Measurements from ENCODE around the gene FITM1. TPM values are rescaled to one million over a fixed set of nuclear protein-coding genes. Genes with fewer than 3 reads are reported as not detected.

FITM1 gene
- total and polyA plus RNA-seq, 2 experiments from 2014 or later = 0.53 TPM; not detected in 1

- no peaks in the 10 kb centered on the region for H3K27me3 ChIP-seq (ENCODE audit: insufficient read depth)
- no peak overlapping the region for H3K27ac Mint-ChIP-seq
- H3F3A ChIP-seq (replicated peaks; ENCODE audit: low read depth) = peaks cover 9% of the 10 kb centered on the region; the same call in 1 of the 2 replicates
- no peak overlapping the region for H3K27ac ChIP-seq (ENCODE audit: low read depth)
- H3K4me3 Mint-ChIP-seq = no peak overlapping the region; the same call in 2 of the 3 replicates
- no peak for ATAC-seq
- TF ChIP-seq ZNF114 (CRISPR knock-in tag; IDR thresholded peaks at IDR 0.05) = no peak
- TF ChIP-seq CREB1 (CRISPR knock-in tag; IDR thresholded peaks at IDR 0.05; ENCODE audit: low read depth) = no peak
- TF ChIP-seq ZNF331 (CRISPR knock-in tag; IDR thresholded peaks at IDR 0.05; ENCODE audit: low read depth) = no peak
- TF ChIP-seq, protein P1, sequence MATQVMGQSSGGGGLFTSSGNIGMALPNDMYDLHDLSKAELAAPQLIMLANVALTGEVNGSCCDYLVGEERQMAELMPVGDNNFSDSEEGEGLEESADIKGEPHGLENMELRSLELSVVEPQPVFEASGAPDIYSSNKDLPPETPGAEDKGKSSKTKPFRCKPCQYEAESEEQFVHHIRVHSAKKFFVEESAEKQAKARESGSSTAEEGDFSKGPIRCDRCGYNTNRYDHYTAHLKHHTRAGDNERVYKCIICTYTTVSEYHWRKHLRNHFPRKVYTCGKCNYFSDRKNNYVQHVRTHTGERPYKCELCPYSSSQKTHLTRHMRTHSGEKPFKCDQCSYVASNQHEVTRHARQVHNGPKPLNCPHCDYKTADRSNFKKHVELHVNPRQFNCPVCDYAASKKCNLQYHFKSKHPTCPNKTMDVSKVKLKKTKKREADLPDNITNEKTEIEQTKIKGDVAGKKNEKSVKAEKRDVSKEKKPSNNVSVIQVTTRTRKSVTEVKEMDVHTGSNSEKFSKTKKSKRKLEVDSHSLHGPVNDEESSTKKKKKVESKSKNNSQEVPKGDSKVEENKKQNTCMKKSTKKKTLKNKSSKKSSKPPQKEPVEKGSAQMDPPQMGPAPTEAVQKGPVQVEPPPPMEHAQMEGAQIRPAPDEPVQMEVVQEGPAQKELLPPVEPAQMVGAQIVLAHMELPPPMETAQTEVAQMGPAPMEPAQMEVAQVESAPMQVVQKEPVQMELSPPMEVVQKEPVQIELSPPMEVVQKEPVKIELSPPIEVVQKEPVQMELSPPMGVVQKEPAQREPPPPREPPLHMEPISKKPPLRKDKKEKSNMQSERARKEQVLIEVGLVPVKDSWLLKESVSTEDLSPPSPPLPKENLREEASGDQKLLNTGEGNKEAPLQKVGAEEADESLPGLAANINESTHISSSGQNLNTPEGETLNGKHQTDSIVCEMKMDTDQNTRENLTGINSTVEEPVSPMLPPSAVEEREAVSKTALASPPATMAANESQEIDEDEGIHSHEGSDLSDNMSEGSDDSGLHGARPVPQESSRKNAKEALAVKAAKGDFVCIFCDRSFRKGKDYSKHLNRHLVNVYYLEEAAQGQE (IDR thresholded peaks at IDR 0.05; ENCODE audit: unreplicated experiment) = no peak
- TF ChIP-seq NANOG (IDR thresholded peaks at IDR 0.05; ENCODE audit: borderline replicate concordance) = no peak
- no peak for TF ChIP-seq JUNB (IDR thresholded peaks at IDR 0.05; ENCODE audit: unreplicated experiment)
- TF ChIP-seq, protein P2, sequence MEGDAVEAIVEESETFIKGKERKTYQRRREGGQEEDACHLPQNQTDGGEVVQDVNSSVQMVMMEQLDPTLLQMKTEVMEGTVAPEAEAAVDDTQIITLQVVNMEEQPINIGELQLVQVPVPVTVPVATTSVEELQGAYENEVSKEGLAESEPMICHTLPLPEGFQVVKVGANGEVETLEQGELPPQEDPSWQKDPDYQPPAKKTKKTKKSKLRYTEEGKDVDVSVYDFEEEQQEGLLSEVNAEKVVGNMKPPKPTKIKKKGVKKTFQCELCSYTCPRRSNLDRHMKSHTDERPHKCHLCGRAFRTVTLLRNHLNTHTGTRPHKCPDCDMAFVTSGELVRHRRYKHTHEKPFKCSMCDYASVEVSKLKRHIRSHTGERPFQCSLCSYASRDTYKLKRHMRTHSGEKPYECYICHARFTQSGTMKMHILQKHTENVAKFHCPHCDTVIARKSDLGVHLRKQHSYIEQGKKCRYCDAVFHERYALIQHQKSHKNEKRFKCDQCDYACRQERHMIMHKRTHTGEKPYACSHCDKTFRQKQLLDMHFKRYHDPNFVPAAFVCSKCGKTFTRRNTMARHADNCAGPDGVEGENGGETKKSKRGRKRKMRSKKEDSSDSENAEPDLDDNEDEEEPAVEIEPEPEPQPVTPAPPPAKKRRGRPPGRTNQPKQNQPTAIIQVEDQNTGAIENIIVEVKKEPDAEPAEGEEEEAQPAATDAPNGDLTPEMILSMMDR (conservative IDR thresholded peaks at IDR 0.05; ENCODE audit: low read depth in 2 of 2) = no peak
- no peak for TF ChIP-seq EZH2 (IDR thresholded peaks at IDR 0.05; ENCODE audit: low read depth, unreplicated experiment)
- no peak for TF ChIP-seq POLR2AphosphoS5 (IDR thresholded peaks at IDR 0.05; ENCODE audit: low read depth)
- TF ChIP-seq EZH2phosphoT487 (IDR thresholded peaks at IDR 0.05; ENCODE audit: unreplicated experiment) = no peak
- no peak for TF ChIP-seq STAT1 (IDR thresholded peaks at IDR 0.05; ENCODE audit: unreplicated experiment)
- no peak for TF ChIP-seq ZNF462 (CRISPR knock-in tag; IDR thresholded peaks at IDR 0.05)
- TF ChIP-seq ETS1 (IDR thresholded peaks at IDR 0.05) = no peak
- peaks cover 4% of the 10 kb centered on the region for H3K27me3 Mint-ChIP-seq (ENCODE audit: insufficient read depth, low read depth, poor library complexity)
- H3K36me3 Mint-ChIP-seq (ENCODE audit: low read depth) = peaks cover 67% of the 10 kb centered on the region
- H2AFZ ChIP-seq = no peak overlapping the region
- peaks cover 20% of the 10 kb centered on the region; the same call in 1 of the 2 replicates for H3K36me3 ChIP-seq (ENCODE audit: insufficient read depth)
- no peak for DNase-seq (ENCODE audit: low spot score)
- H3K9me3 Mint-ChIP-seq = no peaks in the 10 kb centered on the region
- H3K4me1 Mint-ChIP-seq = peaks cover 8% of the 10 kb centered on the region
- H3K4me2 ChIP-seq = no peak overlapping the region
- H3K9me2 ChIP-seq (ENCODE audit: insufficient read depth) = no peaks in the 10 kb centered on the region
- H3K79me2 ChIP-seq (replicated peaks; ENCODE audit: insufficient read depth) = no peaks in the 10 kb centered on the region
- H3K4me3 ChIP-seq = no peak overlapping the region
- peaks cover 10% of the 10 kb centered on the region for H3K4me1 ChIP-seq (ENCODE audit: insufficient read depth)
- H4K20me1 ChIP-seq (replicated peaks; ENCODE audit: insufficient read depth) = peaks cover 7% of the 10 kb centered on the region; the same call in 1 of the 2 replicates
Measured at GRCh38 chr14:24156840-24157239, 26.4 kb downstream of the FITM1 start.
